GM06990 (cell line): ENCODE results near the gene NRG2.

Experiments used
- DNase-seq: peaks from one replicate; pipeline ENCODE4 v3.0.0-alpha.2; 2011; ENCODE audit not compliant: insufficient read length; ENCODE audit errors: extremely low read depth
- H3K27me3 ChIP-seq: replicated peaks from 2 replicates; pipeline ENCODE4 v1.6.0; 2011; ENCODE audit warnings: low read length; ENCODE audit not compliant: control insufficient read depth, insufficient read depth
- H3K36me3 ChIP-seq: 2 replicates; pipeline ENCODE4 v1.5.1; 2011; ENCODE audit warnings: low read length; ENCODE audit not compliant: control insufficient read depth, insufficient read depth
- H3K4me3 ChIP-seq: replicated peaks from 2 replicates; pipeline ENCODE4 v1.5.1; 2011; ENCODE audit warnings: low read depth, mild to moderate bottlenecking, control low read depth, low read length
- CTCF ChIP-seq: IDR thresholded peaks from 2 replicates; pipeline ENCODE4 v1.5.1; 2011; ENCODE audit warnings: low read length, control low read depth, mild to moderate bottlenecking, inconsistent platforms; ENCODE audit not compliant: insufficient read depth, poor library complexity, severe bottlenecking

NRG2 gene

GRCh38 chr5:139966856-139967255 is 76.2 kb downstream of the NRG2 start:
- no peak for TF ChIP-seq CTCF
- Histone ChIP-seq H3K36me3 (no peaks in the 10 kb centered on the region), H3K4me3 (no peak overlapping the region), H3K27me3 (no peaks in the 10 kb centered on the region)
- no peak for DNase-seq

GRCh38 chr5:139964994-139965565 is 78.0 kb downstream of the NRG2 start:
- no peak for TF ChIP-seq CTCF

GRCh38 chr5:139964266-139964993 is 78.7 kb downstream of the NRG2 start:
- no peak overlapping the region for H3K4me3 ChIP-seq
- H3K27me3 ChIP-seq = no peaks in the 10 kb centered on the region
- no peak for TF ChIP-seq CTCF
- no peaks in the 10 kb centered on the region for H3K36me3 ChIP-seq
- no peak for DNase-seq

More at GRCh38 chr5:139964994-139965565, 78.0 kb downstream of the NRG2 start:
- Histone ChIP-seq H3K36me3 (no peaks in the 10 kb centered on the region), H3K27me3 (no peaks in the 10 kb centered on the region), H3K4me3 (no peak overlapping the region)
- DNase-seq = no peak

- Histone ChIP-seq H3K27me3 (no peaks in the 10 kb centered on the region), H3K4me3 (no peak overlapping the region), H3K36me3 (no peaks in the 10 kb centered on the region)
- TF ChIP-seq CTCF = no peak
- DNase-seq = no peak
These were observed 80.7 kb downstream of the NRG2 start for GRCh38 chr5:139962445-139962844.

GRCh38 chr5:139961435-139962157 is 81.5 kb downstream of the NRG2 start:
- TF ChIP-seq CTCF = no peak
- peak; percentile 40 for DNase-seq

More at GRCh38 chr5:139961435-139962157, 81.5 kb downstream of the NRG2 start:
- Histone ChIP-seq H3K36me3 (no peaks in the 10 kb centered on the region), H3K4me3 (no peak overlapping the region), H3K27me3 (no peaks in the 10 kb centered on the region)
